Breast epithelium (tissue), 4 donors: ENCODE results near the gene MYOG. TPM values are rescaled to one million over a fixed set of nuclear protein-coding genes. Genes with fewer than 3 reads are reported as not detected.

ENCODE experiments used
- DNase-seq, 2 donors: peaks; one replicate each; pipeline ENCODE4 v3.0.0-alpha.2; 2019; ENCODE audit warnings: low spot score in 2 of 2
- H3K27ac ChIP-seq, 2 donors: fragments of 200-600 bp; sonication (generic) in 1 of 2; one replicate each; pipeline ENCODE4 v1.5.1; 2016 to 2019; ENCODE audit warnings: mild to moderate bottlenecking in 1 of 2
- H3K27me3 ChIP-seq, 2 donors: fragments of 200-600 bp; sonication (generic) in 1 of 2; one replicate each; pipeline versions ENCODE4 v1.5.1 to v1.6.0; 2017 to 2019; ENCODE audit warnings: control low read depth in 1 of 2, mild to moderate bottlenecking in 1 of 2
- H3K36me3 ChIP-seq: fragments of 200-600 bp; one replicate; pipeline ENCODE4 v1.5.1; 2019
- H3K4me1 ChIP-seq, 2 donors: fragments of 200-600 bp; sonication (generic); one replicate each; pipeline ENCODE4 v1.5.1; 2016 to 2019; ENCODE audit warnings: control low read depth in 1 of 2
- H3K4me3 ChIP-seq, 3 donors: fragments of 200-600 bp; sonication (generic); 1 replicate in 2 of 3; 2 replicates in 1 of 3; pipeline ENCODE4 v1.5.1; 2016 to 2019; ENCODE audit warnings: mild to moderate bottlenecking in 3 of 3, moderate library complexity in 2 of 3
- H3K9me3 ChIP-seq, 2 donors: fragments of 200-600 bp; sonication (generic) in 1 of 2; one replicate each; pipeline ENCODE4 v1.5.1; 2016 to 2019; ENCODE audit warnings: control low read depth in 1 of 2
- POLR2A ChIP-seq: fragments of 450-650 bp; IDR thresholded peaks from one replicate; pipeline ENCODE4 v1.6.1; 2016; ENCODE audit warnings: antibody characterized with exemption, mild to moderate bottlenecking, moderate library complexity
- POLR2AphosphoS5 ChIP-seq, 3 donors: sonication (generic); formaldehyde crosslinking; IDR thresholded peaks; one replicate each; pipeline ENCODE4 v1.6.1; 2017; ENCODE audit warnings: antibody characterized with exemption in 3 of 3
- intact Hi-C: fragments of 100-400 bp; cut with DNase I; formaldehyde crosslinking; loops from one replicate; pipeline ENCODE4 v1.15.1; 2023; ENCODE audit warnings: low total_unique reads
- total RNA-seq, 3 donors: library from RNA; depleted of rRNA; stranded (reverse); fragments of >200 nt; gene quantifications; one replicate each; pipeline ENCODE4 v1.1.0, GENCODE V29; 2016
- TF ChIP-seq, protein P1 (sequence below), 3 donors: fragments of 450-650 bp; IDR thresholded peaks; one replicate each; pipeline ENCODE4 v1.5.1; 2016 to 2017; ENCODE audit warnings: antibody characterized with exemption in 3 of 3, mild to moderate bottlenecking in 3 of 3, moderate library complexity in 3 of 3

MYOG gene
- total RNA-seq, 3 donors from 2014 or later, result not detected

DNA sequence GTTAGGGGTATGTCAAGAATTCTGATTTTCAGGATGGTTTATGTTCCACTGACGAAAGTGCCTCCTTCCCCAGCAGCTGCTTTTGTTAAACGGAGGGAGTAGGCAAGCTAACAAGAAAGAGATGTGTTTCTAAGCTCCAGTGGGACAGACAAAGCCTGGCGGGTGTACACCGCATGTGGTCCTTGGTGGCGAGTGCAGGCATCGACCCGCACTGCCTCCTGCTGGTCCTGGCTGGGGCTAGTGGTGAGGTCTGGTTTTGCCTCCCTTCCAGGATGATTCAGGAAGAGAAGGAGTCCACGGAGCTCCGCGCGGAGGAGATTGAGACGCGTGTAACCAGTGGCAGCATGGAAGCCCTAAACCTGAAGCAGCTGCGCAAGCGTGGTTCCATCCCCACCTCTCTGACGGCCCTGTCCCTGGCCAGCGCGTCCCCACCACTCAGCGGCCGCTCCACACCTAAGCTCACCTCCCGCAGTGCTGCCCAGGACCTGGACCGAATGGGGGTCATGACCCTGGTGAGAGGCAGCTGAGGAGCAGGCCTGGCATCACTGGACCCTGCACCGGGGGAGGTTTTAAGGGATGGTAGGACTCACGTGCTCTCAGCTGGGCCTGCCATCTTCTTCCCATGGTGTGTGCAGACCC is 30.5 kb downstream of the MYOG start:
- Histone ChIP-seq H3K27ac (no peak overlapping the region), H3K9me3 (no peaks in the 10 kb centered on the region), H3K36me3 (no peaks in the 10 kb centered on the region), H3K4me1 (no peaks in the 10 kb centered on the region), H3K4me3 (no peak overlapping the region), H3K27me3 (no peaks in the 10 kb centered on the region)
- TF ChIP-seq, protein P1, sequence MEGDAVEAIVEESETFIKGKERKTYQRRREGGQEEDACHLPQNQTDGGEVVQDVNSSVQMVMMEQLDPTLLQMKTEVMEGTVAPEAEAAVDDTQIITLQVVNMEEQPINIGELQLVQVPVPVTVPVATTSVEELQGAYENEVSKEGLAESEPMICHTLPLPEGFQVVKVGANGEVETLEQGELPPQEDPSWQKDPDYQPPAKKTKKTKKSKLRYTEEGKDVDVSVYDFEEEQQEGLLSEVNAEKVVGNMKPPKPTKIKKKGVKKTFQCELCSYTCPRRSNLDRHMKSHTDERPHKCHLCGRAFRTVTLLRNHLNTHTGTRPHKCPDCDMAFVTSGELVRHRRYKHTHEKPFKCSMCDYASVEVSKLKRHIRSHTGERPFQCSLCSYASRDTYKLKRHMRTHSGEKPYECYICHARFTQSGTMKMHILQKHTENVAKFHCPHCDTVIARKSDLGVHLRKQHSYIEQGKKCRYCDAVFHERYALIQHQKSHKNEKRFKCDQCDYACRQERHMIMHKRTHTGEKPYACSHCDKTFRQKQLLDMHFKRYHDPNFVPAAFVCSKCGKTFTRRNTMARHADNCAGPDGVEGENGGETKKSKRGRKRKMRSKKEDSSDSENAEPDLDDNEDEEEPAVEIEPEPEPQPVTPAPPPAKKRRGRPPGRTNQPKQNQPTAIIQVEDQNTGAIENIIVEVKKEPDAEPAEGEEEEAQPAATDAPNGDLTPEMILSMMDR (IDR thresholded peaks at IDR 0.05), result no peak
- no peak for TF ChIP-seq POLR2AphosphoS5 (IDR thresholded peaks at IDR 0.05)
- no peak for TF ChIP-seq POLR2A
- intact Hi-C loops, result no loop called here
- DNase-seq, result no peak

DNA sequence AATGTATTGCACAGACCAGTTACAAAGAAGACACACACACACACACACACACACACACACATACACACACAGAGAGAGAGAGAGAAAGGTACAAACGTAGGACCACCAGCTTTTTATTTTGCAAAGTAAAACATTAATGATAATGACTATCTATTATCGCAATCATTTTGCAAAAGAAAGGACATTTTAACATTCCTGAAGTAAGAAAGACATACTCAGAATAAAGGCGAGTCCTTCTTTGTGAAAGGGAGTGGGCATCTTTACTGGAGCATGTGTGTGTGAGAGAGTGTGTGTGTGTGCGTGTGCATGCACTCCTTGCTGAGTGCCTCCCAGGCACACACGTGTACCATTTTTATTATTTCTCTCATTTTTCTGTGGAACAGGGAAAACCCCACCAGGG is 31.2 kb downstream of the MYOG start:
- no peak for TF ChIP-seq POLR2AphosphoS5 (IDR thresholded peaks at IDR 0.05)
- TF ChIP-seq, protein P1 (IDR thresholded peaks at IDR 0.05), result no peak
- TF ChIP-seq POLR2A, result no peak
- Histone ChIP-seq H3K4me3 (no peak overlapping the region), H3K27ac (no peak overlapping the region), H3K9me3 (no peaks in the 10 kb centered on the region), H3K4me1 (no peaks in the 10 kb centered on the region), H3K36me3 (no peaks in the 10 kb centered on the region), H3K27me3 (no peaks in the 10 kb centered on the region)
- intact Hi-C loops, result no loop called here
- DNase-seq, result no peak

DNA sequence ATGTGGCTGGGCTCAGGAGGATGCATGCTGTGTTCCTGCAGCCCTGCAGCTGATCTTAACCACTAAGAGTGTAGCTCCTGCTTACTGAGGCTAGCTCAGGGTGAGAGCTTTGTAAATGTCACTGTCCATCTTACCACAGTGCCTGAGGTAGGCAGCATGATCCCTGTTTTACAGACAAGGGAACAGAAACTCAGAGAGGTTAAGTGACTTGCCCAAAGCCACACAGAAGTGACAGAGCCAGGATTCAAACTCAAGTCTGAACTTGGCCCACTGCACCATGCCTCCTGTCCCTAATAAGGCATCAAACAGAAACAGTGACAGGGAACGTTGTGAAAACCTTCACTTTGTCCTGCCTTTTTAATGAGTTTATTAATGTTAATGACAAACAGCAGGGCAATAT is 31.6 kb downstream of the MYOG start:
- Histone ChIP-seq H3K27me3 (no peaks in the 10 kb centered on the region), H3K9me3 (no peaks in the 10 kb centered on the region), H3K4me1 (no peaks in the 10 kb centered on the region), H3K36me3 (no peaks in the 10 kb centered on the region), H3K27ac (no peak overlapping the region), H3K4me3 (no peak overlapping the region)
- no peak for TF ChIP-seq POLR2AphosphoS5 (IDR thresholded peaks at IDR 0.05)
- TF ChIP-seq POLR2A, result no peak
- intact Hi-C loops, result no loop called here
- DNase-seq, result no peak

DNA sequence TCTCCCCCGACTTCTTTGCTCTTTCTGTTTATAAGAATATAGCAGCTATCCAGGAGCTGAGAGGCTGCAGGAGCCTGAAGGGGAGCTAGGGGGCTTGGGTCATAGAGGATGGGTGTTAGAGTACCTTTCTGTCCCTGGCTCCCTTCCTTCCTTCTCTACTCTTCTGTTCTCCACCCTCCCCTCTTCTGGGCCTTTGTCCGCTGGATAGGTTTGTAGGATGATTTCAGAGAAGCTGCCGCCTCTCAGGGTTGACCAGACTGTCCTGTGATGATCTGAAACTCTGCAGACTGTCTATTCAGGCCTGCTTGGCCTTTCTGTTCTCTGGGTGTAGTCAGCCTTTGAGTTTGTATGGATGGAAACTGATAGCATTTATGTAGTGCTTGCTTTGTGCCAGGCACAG is 33.2 kb downstream of the MYOG start:
- no peak for TF ChIP-seq POLR2A
- TF ChIP-seq, protein P1 (IDR thresholded peaks at IDR 0.05), result no peak
- no peak for TF ChIP-seq POLR2AphosphoS5 (IDR thresholded peaks at IDR 0.05)
- no peaks in the 10 kb centered on the region for H3K9me3 ChIP-seq
- no peaks in the 10 kb centered on the region for H3K4me1 ChIP-seq
- H3K4me3 ChIP-seq, result no peak overlapping the region
- no peak for DNase-seq
- no peak overlapping the region for H3K27ac ChIP-seq
- intact Hi-C loops, result no loop called here
- H3K27me3 ChIP-seq, result no peaks in the 10 kb centered on the region
- no peaks in the 10 kb centered on the region for H3K36me3 ChIP-seq

DNA sequence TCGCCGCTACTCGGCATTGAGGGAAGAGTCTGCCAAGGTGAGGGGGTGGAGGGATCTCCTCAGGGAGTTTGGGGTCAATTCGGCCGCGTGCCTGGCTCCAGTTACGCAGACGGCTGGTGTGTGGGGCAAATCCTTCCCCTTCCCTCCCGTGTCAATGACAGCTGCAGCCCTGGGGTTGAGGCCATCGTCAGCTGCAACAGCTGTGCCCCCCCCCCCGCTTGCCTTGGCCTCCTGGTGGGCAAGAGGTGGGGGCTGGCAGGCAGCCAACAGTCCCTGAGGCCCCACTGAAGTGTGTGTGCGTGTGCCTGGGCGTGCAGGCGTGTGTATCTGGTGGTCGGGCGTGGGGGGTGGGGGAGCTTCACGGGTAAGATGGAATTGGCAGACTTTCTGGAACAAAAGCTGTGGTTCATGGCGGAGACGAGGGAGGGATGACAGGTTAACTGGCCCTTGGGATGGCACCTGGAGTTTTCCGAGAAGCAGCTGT is 33.9 kb downstream of the MYOG start:
- TF ChIP-seq POLR2A (no peak), POLR2AphosphoS5 (IDR thresholded peaks at IDR 0.05) (no peak)
- TF ChIP-seq, protein P1 (IDR thresholded peaks at IDR 0.05), result no peak
- Histone ChIP-seq H3K4me3 (no peak overlapping the region), H3K9me3 (no peaks in the 10 kb centered on the region), H3K36me3 (no peaks in the 10 kb centered on the region), H3K27me3 (no peaks in the 10 kb centered on the region), H3K27ac (no peak overlapping the region), H3K4me1 (no peaks in the 10 kb centered on the region)
- DNase-seq, result no peak
- intact Hi-C loops, result no loop called here

DNA sequence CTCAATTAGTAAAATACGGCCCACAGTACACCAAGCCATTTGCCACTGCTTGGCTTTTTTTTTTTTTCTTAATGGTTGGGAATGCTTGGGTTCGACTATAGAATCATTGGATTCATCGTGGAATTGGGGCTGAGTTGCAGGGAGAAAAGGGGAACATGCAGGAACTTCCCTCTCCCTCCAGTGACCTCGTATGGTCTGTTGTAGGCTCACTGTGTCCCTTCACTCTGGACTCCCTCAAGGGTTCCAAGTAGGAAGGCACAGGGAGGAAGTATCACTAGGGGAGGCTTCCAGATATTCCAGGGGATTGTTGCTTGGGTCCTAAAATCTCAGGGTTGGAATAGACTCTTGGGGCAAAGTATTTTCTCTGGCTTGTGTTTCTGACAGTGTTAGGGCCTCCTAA is 35.0 kb downstream of the MYOG start:
- no peak overlapping the region for H3K4me3 ChIP-seq
- H3K4me1 ChIP-seq, result no peaks in the 10 kb centered on the region
- intact Hi-C loops, result no loop called here
- no peak overlapping the region for H3K27ac ChIP-seq
- H3K27me3 ChIP-seq, result no peaks in the 10 kb centered on the region
- no peaks in the 10 kb centered on the region for H3K36me3 ChIP-seq
- TF ChIP-seq POLR2A, result no peak
- TF ChIP-seq, protein P1 (IDR thresholded peaks at IDR 0.05), result no peak
- H3K9me3 ChIP-seq, result no peaks in the 10 kb centered on the region
- DNase-seq, result no peak
